Middle frontal gyrus (tissue), 1 donor: Measurements from ENCODE around the gene USP13.

Source experiments
- DNase-seq: peaks from one replicate; pipeline ENCODE4 v3.0.0-alpha.2; 2015; ENCODE audit warnings: low spot score; ENCODE audit errors: extremely low spot score

Gene USP13

DNA sequence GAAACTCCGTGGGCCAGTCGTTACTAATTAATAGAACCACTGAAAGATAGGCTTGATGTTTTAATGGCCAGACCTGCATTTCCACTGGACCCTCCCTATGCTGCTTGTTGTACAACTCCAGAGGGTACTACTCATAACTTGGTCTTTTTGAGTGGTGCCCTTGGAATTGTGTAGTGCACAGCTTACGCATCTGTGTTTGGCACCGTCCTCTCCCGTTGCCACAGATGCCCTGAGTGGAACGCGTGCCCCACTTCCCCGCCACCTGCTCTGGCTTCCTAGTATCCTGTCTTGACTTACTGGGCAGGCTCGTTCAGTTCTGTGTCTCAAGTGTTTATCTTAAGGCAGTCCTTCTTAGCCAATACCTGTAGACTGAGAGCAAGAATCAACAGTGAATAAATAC lies 78.7 kb downstream of the USP13 start:
- DNase-seq, result no peak

DNA sequence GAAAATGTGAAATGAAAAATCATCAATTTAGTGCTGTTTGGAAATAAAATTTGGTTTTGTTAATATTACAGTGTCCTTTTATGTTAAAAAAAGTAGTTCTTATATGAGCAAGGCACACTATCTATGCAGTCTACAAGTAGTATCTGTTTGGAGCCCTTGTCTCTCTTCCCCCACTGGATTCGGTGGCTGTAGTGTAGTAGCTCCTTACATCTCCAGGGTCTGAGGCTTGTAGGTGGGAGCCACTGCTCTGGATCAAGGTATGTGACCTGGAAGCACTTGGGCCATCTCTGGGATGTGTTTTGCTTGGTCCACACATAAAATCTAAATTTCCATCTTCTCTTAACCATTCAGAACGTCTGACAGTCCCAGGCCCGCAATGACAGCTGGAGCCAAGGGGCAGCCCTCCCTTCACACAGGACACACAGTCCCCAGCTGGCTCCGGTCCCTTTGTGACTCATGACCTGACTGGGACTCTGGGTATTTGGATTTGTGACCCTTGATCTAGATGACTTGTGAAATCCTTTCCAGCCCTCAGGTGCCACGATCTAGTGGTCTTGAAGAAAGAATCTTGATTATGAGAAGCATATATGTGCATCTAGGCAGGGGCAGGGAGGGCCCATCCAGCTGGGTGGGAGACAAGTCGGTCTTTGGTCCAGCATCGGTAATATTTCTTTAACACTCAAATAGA lies 80.0 kb downstream of the USP13 start:
- DNase-seq, result no peak

DNA sequence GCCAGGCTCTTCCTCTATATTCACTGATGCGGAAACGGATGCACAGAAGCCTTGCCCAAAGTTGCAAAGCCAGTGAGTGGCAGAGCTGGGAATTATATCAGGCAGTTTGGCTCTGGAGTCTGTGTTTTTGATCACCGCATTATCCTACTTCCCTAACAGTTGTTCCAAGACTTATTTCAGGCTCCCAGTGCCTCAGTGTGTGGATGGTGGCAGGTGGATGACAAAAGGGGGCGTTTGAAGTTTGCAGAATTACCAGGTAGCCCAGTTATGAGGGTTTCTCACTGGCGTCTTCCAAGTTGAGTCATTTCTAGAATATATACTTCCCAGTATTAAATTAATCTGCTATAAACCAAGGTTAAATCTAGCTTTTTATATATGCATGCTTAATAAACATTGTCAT lies 81.0 kb downstream of the USP13 start:
- no peak for DNase-seq

DNA sequence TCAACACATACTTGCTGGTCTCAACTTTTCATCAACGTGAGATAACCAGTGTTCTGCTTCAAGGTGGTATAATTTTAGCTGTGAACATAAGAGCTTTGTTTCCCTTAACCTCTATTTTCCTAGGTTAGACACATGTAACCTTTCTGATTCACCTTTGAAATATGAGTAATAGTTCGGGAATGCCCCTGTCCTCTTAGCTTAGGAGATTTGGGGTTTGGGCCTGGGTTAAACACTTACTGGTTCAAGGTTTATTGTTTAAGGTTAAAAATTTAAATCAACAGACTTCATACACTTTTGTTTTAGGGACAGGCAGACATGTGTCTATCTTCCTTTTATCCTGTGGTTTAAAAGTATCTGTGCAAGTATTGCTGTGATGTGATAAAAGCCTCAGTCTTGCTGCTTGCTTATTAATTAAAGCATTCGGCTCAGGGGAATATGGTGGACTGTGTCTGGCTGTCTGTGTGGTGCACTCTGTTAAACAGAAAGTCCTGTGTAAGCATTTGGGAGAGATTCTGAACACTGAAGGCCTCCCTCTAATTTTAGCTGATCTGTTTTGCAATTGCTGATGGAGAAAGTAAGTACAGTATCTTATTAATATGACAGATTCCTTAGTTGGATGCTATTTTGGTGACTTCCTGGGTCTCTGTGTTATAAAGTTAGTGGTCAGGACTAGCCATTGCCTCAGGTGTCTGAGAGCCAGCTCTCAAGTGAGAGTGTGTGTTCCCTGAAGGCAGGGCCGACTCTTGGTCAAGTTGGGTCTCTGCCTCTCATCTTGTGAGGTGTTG lies 81.8 kb downstream of the USP13 start:
- no peak for DNase-seq

DNA sequence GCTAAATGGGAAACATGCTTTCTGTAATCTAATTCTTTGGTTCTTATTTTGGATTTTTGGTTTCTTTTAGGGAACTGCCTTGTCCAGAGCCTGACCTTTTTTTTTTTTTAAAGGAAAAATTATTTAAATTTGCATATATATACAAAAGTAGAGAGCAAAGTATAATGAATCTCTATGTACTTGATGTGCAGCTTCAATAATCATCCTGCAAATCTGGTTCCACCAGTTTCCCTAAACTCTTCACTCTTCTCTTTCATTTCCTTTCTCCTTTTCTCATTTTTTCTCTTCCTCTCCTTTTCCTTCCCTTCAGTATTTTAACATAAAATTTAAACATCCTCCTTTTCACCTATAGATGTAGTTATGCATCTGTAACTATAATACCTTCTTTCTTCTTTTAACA lies 82.5 kb downstream of the USP13 start:
- no peak for DNase-seq

DNA sequence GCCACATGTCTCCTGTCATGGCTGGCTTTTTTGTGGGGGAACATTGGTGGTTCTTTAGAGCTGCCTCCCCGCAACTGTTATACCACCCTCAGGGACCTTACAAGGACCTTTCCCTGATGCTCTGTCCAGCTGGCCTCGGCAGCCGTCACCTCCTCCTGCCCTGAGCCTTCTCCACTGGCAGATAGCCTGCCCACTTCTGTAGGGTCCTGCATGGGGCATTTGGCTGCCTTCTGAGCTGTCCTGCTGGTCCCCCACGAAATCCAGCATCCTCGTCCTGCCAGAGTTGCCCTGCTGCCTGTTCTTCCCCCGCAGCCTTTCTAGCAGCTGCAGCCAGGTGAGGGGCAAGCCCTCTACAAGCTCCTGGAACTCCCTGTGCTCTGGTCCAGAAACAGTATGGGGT lies 86.2 kb downstream of the USP13 start:
- no peak for DNase-seq

DNA sequence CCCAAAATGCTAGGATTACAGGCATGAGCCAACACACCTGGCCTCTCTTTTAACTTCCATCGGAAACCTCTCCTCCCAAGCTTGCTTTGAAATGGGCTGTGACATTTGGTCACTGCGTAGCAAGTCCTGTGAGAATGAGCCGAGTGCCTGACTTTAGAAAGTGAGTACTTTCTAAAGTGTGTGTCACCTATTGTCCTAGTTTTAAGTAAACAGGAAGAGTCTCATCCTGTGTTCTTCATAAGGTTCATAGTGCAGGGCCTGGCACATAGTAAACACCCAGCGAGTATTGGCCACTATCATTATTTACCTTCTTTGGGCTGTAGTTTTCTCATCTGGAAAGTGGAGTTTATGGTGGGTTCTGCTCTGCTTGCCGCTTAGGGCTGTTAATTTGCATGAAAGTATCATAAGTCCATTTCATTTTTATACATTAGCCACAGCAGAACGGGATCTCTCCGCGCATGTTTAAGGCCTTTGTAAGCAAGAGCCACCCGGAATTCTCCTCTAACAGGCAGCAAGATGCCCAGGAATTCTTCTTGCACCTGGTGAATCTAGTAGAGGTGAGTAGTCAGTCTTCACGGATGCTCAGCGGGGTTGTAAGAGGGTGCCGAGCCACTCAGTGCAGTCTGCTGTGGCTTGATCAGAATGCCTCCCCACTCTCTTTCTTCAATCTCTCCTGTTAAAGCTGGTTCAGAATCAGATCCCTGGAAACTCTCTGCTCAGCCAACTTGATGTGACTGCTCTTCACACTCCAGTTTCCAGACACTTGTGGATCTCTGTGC lies 87.2 kb downstream of the USP13 start:
- DNase-seq, result no peak

DNA sequence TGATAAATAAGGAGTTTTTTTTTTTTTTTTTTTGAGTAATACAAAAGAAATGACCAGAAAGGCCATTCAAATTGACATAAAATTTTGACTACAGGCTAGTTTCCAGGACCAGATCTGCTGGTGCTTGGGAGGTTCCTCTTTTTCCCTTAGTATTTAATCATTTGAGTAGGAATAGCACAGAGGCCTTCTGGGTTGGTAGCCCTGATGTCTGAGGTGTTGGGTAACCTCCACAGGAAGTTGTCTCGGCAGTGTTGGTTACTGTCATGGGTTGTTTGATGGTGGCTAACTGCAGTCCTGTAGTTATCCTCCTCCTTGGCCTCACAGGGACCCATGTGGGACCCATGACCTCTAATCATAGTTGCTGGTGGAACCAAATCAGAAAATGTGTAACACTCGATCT lies 91.1 kb downstream of the USP13 start:
- DNase-seq, result no peak

DNA sequence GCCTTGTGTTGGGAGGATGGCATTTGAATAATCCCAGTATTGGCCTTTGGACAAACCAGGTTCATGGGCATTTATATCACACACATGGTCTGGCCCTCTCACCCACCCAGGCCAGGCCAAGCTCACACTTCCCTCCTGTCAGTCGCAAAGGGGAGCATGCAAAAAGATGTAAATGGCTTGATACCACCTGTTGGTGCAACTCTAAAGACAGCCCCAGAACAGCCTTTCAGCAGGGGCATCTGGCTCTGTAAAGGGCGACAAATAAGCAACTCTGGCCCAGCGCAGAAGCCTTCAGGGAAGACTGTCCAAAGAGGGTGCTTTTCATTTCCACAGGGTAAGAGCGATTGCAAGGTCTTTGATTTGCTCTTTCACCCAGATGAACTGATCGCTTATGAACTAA lies 91.8 kb downstream of the USP13 start:
- no peak for DNase-seq

DNA sequence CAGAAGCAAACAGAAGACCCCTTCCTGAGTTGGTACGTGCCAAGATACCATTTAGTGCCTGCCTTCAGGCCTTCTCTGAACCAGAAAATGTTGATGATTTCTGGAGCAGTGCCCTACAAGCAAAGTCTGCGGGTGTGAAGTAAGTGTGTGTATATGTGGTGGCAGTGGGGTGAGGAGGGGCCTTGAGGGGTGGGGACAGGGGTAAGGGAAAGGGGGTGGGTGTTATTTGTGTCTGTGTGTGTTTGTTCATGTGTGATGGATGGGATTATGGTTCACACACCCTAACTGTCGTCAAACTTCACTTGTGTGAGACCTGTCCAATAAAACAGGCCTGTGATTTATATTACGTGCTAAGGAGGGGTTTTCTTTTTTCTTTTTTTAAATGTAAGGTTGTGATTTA lies 92.2 kb downstream of the USP13 start:
- DNase-seq, result no peak

DNA sequence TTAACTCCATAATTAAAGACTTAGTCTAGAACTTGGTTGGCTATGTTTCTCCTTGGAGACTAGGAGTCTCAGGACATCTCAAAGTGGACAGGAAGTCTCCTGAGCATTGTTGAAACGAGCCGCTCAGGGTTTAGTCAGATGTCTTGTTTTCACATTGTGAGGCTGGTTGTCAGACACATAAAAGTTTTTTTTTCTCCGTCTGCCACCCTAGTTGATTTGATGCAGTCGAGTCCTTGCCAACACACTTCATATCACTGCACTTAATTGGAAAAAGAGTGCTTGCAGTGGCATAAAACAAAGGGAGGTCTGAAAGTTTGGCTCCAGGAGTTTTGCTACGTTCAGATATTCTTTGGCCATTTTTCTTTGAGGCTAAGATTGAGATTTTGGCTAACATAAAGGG lies 92.9 kb downstream of the USP13 start:
- DNase-seq, result no peak

DNA sequence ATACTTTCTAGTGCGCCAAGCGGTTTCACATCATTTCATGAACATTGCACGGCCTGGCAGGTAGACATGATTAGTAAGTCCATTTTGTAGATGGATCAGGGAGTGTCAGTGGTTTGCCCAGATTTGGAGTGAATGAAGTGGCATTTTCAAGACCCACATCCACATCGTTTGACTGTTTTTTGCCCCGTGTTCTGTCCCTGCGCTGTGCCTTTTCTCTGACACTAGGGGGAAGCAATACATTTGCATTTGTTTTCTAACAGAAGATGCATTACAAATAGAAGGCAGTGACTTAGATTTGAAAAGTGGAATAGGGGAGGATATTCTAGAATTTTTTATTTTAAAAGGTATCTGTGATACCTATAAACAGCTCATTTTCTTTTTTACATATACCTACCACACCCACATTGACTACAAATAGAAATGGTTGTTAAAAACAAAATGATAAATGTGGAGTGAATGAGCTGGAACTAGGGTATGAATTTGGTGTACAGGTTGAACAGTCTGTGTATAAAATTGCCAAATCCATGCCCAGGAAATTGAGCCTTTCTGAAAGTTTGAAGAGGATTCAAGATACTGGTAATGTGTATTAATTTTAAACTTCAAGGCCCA lies 98.0 kb downstream of the USP13 start:
- no peak for DNase-seq

DNA sequence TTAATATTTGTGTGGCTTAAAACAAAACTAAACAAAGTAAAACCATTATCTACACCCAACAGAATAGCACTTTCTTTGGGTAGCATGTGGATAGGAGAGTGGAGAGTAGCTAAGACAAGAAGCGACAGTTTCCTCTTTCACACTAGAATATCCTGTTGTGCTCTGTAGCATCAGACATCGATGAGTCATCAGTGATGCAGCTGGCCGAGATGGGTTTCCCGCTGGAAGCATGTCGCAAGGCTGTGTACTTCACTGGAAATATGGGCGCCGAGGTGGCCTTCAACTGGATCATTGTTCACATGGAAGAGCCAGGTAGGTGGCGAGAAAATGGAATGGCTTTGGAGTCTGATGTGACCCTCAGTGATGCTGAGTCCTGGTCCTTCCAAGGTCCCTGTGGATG lies 108.1 kb downstream of the USP13 start:
- DNase-seq, result no peak

DNA sequence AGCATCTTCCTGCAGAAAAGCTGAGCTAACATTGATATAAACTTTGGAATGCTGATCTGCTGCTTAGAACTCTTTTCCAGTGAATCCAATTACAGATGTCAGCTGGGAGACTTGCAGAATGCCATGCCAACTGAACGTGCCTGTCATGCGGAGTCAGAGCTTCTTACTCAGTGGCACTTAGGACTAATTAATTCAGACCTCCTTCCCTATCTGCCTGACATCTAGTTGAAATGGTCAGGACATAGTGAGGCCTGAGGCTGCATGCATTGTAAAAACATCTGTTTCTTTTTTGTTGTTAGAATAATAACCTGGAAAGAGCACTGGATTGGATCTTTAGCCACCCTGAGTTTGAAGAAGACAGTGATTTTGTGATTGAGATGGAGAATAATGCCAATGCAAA lies 112.6 kb downstream of the USP13 start:
- no peak for DNase-seq

DNA sequence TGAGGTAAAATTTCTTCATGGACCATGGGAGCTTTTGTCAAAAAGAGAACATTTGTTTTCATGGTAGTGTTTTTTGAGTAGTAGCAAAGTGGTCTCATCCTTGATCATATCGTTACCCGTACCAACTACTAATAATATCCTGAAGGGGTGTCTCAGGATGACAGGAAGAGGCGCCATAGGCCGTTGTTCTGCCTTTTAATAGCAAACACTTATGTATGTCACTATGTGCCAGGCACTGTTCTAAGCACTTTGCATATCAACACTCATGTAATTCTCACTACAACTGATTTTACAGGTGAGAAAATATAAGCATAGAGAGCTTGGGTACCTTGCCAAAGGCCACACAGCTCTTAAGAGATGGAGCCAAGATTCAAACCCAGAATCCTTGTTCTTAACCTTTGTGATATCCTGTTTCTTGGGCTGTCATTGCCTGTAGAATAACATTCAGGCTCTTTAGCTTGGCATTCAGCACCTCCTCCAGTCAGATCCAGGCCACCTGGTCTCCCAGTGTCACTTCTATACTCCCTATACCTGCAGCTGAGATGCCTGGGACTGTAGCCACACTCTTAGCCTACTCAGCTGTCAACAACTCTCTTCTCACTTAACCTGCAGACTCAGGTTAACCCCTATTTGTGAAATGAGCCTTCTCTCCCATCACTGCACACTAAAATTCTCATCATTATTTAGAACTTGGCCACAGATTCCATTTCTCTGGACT lies 113.7 kb downstream of the USP13 start:
- DNase-seq, result no peak

DNA sequence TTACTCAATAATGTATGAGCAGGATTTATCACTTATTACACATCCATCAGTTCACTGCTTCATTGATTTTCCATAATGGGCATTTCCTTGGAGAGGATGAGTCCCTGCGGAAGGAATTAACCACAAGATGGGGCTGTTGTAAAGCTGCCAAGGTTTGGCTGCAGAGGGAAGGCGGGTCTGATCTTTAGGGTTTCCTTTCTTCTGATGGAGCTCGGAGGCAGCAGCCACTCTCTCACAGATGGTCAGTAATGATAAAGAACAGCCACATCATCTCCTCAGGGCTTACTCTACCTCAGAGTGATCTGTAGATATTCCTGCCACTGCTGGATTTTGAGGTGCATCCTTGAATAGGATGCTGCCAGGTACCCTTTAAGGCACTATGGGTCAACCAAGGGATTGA lies 115.2 kb downstream of the USP13 start:
- no peak for DNase-seq

DNA sequence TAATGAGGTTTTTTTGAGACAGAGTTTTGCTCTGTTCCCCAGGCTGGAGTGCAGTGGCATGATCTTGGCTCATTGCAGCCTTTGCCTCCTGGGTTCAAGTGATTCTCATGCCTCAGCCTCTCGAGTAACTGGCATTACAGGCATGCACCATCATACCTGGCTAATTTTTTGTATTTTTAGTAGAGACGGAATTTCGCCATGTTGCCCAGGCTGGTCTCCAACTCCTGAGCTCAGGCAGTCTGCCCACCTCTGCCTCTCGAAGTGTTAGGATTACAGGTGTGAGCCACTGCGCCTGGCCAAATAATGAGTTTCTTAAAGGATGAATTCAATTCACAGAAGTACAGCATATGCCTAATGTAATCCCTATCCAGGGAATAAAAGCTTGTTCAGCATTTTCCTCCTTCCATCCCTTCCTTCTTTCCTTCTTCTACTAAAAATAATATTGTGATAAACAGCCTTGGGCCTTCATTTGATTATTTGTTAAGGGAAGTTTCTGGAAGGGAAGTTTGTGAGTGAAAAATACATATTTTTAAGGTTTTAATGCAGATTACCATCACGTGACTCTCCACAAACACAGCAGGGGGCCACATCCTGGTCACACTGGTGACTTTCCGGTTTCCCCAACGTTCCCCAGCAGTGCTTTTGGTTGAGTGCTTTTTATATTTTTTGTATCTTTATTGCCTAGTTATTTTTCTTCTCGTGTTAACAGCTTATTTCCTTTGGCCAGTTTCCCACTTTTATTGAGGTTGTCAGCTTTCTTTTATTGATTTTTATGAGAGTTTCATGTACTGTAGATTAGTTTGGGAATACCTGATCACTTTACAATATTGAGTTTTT lies 116.8 kb downstream of the USP13 start:
- no peak for DNase-seq

DNA sequence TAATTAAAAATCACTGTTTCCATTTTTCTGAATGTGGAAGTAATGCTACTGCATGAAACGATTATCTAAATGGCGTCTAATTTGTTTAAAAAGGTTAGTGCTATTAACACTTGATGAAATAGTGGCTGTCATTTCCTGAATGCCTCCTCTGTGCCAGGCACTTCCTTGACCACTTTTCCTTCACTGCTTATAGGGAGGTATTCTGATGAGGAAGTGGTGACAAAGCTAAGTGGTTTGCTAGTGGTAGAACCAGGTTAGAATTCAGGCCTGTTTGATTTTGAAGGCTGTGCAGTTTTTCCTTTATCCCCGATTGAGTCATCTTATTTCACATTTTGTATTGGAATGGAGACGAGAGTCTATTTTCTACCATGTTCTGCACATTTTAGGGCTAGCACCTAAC lies 119.0 kb downstream of the USP13 start:
- no peak for DNase-seq

DNA sequence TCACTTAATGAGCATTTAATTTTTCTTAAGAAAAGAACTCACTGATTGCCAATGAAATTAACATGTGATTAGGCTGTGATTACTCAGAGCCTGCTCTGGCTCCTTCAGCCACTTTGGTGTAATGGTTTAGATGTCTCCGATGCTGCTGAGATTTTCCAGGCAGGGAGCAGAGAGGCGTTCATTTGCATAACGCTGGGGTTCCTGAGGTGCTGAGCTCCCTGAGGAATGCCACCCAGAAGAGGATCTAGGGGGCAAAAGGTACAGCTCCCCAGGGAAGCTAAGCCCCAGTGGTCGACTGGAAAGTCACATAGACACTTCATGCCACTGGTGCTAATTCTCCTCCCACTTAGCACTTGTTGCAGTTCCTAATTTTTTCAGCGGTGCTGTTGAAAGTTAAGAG lies 119.5 kb downstream of the USP13 start:
- no peak for DNase-seq

DNA sequence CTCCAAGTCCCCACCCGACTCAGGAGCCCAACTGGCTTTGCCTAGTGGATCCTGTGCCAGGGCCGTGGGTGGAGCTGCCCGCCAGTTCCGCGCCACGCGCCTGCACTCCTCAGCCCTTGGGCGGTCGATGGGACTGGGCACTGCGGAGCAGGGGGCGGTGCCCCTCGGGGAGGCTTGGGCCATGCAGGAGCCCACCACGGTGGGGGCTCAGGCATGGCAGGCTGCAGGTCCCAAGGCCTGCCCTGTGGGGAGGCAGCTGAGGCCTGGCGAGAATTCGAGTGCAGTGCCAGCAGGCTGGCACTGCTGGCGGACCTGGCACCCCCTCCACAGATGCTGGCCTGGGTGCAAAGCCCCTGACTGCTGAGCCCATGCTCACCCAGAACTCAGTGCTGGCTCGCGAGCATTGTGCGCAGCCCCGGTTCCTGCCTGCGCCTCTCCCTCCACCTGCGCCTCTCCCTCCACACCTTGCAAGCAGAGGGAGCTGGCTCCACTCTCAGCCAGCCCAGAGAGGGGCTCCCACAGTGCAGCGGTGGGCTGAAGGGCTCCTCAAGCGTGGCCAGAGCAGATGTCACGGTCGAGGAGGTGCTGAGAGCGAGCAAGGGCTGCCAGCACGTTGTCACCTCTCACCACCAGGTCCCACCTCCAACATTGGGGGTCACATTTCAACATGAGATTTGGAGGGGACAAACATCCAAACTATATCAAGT lies 122.7 kb downstream of the USP13 start:
- DNase-seq, result no peak
